ENCODE results near the gene ABHD17C.

Gene ABHD17C

DNA sequence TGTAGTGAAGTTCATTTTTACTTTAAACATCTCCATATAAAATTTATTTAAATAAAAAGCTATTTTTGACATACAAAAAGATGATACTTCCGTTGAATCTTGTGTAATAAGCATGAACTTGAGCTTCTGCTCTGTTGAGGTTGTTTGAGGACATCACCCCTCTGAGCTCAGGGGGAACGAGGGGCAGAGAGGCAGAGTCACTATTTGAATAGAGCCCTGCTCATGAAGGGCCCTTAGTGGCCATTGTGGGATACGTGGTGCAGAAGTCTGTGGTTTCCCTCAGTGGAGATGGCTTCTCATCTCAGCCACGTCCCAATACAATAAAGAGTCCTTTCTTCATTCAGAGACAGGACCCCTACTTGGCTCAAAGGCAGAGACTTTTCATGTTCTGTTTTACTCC lies 94.7 kb downstream of the ABHD17C start:
- no peak for DNase-seq

DNA sequence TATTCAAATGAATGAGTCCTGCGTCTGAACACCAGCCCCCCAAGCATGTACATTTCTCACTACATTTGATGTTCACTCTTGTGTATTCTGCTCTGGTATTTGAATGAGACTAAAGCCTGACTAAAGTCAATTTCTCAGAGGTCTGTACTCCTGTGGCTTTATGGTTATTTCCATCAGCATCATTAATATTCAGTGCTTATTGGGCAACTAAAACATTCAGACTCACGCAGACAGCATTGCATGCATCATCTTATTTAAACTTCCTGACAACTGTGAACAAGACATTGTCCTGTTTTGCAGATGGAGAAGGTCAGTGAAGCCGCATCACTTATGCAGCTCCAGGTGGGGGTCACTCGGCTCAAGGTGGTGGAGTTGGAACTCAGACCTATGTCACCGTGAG lies 95.1 kb downstream of the ABHD17C start:
- DNase-seq, result no peak

- DNase-seq, result no peak
These were observed 95.9 kb downstream of the ABHD17C start for GRCh38 chr15:80791004-80791403.

DNA sequence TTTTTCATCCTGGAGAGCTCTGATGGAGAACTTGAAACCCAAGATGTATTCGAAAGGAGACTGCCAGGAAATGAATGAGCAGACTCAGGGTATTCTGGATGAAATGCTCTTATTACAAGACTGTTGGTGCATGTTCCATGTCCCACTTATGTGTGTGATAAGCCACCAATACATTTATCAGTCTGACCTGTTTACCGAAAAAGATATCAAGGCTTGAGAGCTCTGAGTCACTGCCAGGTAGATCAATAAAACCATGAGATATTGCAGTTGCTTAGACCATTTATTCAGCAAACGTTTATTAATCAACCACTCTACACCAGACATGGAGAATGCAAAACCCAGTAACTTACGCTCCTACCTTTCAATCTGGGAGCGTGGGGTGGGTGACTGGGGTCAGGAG lies 101.3 kb downstream of the ABHD17C start:
- DNase-seq, result no peak

GRCh38 chr15:80798911-80799310 lies 103.8 kb downstream of the ABHD17C start:
- DNase-seq, result no peak

DNA sequence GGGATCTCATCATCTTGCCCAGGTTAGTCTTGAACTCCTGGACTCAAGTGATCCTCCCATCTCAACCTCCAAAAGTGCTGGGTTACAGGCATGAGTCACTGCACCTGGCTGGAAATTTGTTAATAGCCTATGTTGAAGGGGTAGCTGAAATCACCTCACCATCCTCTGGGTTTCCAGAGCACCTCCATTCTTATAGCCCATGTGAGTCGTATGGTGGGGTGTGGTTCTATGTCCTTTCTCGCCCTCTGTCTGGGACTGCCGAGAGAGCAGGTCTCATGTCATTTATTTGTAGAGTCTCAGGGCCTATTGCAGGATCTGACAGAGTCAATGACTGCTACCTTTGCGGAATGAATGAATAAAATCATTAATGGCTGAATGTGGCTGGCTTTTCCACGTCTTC lies 105.0 kb downstream of the ABHD17C start:
- DNase-seq, result no peak

GRCh38 chr15:80801891-80802680 lies 107.0 kb downstream of the ABHD17C start:
- DNase-seq, result no peak

GRCh38 chr15:80803580-80804525 lies 108.7 kb downstream of the ABHD17C start:
- DNase-seq, result no peak

DNA sequence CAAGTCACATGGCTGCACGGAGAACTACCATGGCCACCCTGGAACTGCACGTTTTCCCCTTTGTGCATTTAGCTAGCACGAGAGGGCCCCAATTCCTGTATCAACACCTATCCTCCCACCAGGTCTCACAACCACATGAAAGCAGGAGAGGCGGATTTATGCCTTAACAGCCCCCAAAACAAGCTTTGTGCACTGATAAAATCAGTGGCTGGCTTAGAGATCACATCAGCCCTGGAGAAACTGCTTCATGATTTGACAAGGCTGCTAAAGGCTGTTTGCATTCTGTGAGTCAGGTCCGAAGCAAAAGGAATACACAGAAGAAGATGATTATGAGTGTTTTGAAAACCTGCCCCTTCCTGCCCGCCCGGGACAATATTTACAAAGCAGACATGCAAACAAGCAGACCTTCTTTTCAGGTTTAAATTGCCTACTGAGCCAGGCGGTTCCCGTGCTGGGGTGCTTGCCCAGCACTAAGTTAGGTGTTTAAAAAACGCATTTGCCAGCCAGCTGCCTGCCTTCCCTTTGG lies 109.9 kb downstream of the ABHD17C start:
- DNase-seq, result no peak
